Measurements from ENCODE around the gene USP54.

Gene USP54

DNA sequence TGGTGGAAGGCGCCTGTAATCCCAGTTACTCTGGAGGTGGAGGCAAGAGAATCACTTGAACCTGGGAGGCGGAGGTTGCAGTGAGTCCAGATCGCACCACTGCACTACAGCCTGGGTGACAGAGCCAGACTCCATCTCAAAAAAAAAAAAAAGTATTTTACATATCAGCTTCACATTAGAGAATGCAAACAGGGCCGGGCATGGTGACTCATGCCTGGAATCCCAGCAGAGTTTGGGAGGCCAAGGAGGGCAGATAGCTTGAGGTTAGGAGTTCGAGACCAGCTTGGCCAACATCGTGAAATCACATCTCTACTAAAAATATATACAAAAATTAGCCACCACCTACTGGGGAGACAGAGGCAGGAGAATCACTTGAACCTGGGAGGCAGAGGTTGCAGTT is 31.6 kb downstream of the USP54 start:
- no peak for TF ChIP-seq CTCF (IDR thresholded peaks at IDR 0.05; ENCODE audit: borderline replicate concordance, control extremely low read depth, extremely low read depth, insufficient read depth, missing control alignments)
- no peak for DNase-seq (ENCODE audit: low spot score)
- in situ Hi-C loops (cut with MboI; ENCODE audit: low sequenced_read_pairs, unreplicated experiment): no loop called here

- no peak for DNase-seq (ENCODE audit: low spot score)
- in situ Hi-C loops (cut with MboI; ENCODE audit: low sequenced_read_pairs, unreplicated experiment): no loop called here
- no peak for TF ChIP-seq CTCF (IDR thresholded peaks at IDR 0.05; ENCODE audit: borderline replicate concordance, control extremely low read depth, extremely low read depth, insufficient read depth, missing control alignments)
These were observed 34.3 kb downstream of the USP54 start for GRCh38 chr10:73556855-73557254.

DNA sequence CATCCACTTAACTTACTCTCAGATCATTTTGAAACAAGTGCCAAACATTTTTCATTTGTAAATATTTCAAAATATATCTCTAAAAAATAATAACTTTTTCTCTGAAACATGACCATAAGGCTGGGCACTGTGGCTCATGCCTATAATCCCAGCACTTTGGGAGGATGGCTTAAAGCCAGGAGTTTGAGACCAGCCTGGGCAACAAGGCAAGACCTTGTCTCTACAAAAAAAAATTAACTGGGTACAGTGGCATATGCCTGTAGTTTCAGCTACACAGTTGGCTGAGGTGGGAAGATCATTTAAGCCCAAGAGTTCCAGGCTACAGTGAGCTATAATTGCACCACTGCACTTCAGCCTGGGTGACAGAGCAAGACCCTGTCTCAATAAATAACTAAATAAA is 36.4 kb downstream of the USP54 start:
- in situ Hi-C loops (cut with MboI; ENCODE audit: low sequenced_read_pairs, unreplicated experiment): no loop called here
- no peak for TF ChIP-seq CTCF (IDR thresholded peaks at IDR 0.05; ENCODE audit: borderline replicate concordance, control extremely low read depth, extremely low read depth, insufficient read depth, missing control alignments)
- DNase-seq (ENCODE audit: low spot score): no peak

GRCh38 chr10:73553761-73554160 is 37.4 kb downstream of the USP54 start:
- DNase-seq (ENCODE audit: low spot score): no peak
- in situ Hi-C loops (cut with MboI; ENCODE audit: low sequenced_read_pairs, unreplicated experiment): no loop called here

GRCh38 chr10:73552819-73553715 is 38.1 kb downstream of the USP54 start:
- DNase-seq (ENCODE audit: low spot score): no peak
- no peak for TF ChIP-seq CTCF (IDR thresholded peaks at IDR 0.05; ENCODE audit: borderline replicate concordance, control extremely low read depth, extremely low read depth, insufficient read depth, missing control alignments)
- in situ Hi-C loops (cut with MboI; ENCODE audit: low sequenced_read_pairs, unreplicated experiment): no loop called here

More at GRCh38 chr10:73553761-73554160, 37.4 kb downstream of the USP54 start:
- TF ChIP-seq CTCF (IDR thresholded peaks at IDR 0.05; ENCODE audit: borderline replicate concordance, control extremely low read depth, extremely low read depth, insufficient read depth, missing control alignments): no peak

DNA sequence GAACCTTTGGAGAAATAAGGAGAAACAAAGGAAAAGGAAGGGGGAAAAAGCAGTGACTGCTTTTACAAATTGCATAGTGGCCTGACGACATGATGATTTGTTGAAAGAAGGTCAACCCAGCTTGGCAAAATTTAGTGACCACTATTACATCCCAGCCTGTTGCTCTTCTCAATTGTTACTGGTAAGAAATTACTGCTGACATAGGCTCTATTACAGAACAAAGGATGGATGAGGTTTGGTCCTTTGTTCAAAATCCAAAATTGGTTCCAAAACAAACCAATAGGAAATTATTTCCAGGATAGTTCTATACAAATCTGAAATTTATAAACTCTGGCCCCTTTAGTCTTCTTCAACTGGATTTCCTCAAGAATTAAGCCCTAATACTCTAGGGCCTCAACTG is 39.6 kb downstream of the USP54 start:
- in situ Hi-C loops (cut with MboI; ENCODE audit: low sequenced_read_pairs, unreplicated experiment): no loop called here
- no peak for TF ChIP-seq CTCF (IDR thresholded peaks at IDR 0.05; ENCODE audit: borderline replicate concordance, control extremely low read depth, extremely low read depth, insufficient read depth, missing control alignments)
- no peak for DNase-seq (ENCODE audit: low spot score)
